GM18858 (cell line): ENCODE results near the gene MDH1.
"Not testable (repeated sequence)": the region's sequence is repeated elsewhere in the genome, so short reads cannot be mapped to it uniquely, and the experiment has no call there.

Experiments used
- ATAC-seq: cut with Tn5 transposase; IDR thresholded peaks from one replicate; pipeline ENCODE4 v1.9.1; 2021; ENCODE audit not compliant: unreplicated experiment

Gene MDH1

GRCh38 chr2:63587814-63588384, 864 bp upstream of the MDH1 start:
- no peak for ATAC-seq

- ATAC-seq = no peak
These were observed 590 bp downstream of the MDH1 start for GRCh38 chr2:63589148-63589958.

- peak; percentile 19 for ATAC-seq
These were observed 2.1 kb downstream of the MDH1 start for GRCh38 chr2:63590626-63591408.

GRCh38 chr2:63591566-63592175, 2.9 kb downstream of the MDH1 start:
- ATAC-seq = no peak

GRCh38 chr2:63594660-63595059, 5.9 kb downstream of the MDH1 start:
- no peak for ATAC-seq

GRCh38 chr2:63596401-63596883, 7.7 kb downstream of the MDH1 start:
- no peak for ATAC-seq

GRCh38 chr2:63598981-63599380, 10.2 kb downstream of the MDH1 start:
- ATAC-seq = no peak

- no peak for ATAC-seq
These were observed 12.2 kb downstream of the MDH1 start for GRCh38 chr2:63600881-63601460.

- no peak for ATAC-seq
These were observed 15.9 kb downstream of the MDH1 start for GRCh38 chr2:63604666-63605065.

GRCh38 chr2:63608865-63609264, 20.1 kb downstream of the MDH1 start:
- ATAC-seq = not testable (repeated sequence)

- no peak for ATAC-seq
These were observed 21.8 kb downstream of the MDH1 start for GRCh38 chr2:63610525-63610924.

GRCh38 chr2:63613391-63613901, 24.7 kb downstream of the MDH1 start:
- ATAC-seq = no peak

- ATAC-seq = no peak
These were observed 25.7 kb downstream of the MDH1 start for GRCh38 chr2:63614448-63614968.

- ATAC-seq = no peak
These were observed 26.5 kb downstream of the MDH1 start for GRCh38 chr2:63614983-63615945.

- no peak for ATAC-seq
These were observed 28.6 kb downstream of the MDH1 start for GRCh38 chr2:63617366-63617765.

GRCh38 chr2:63619328-63619727, 30.6 kb downstream of the MDH1 start:
- no peak for ATAC-seq

- no peak for ATAC-seq
These were observed 34.0 kb downstream of the MDH1 start for GRCh38 chr2:63622751-63623150.

- not testable (repeated sequence) for ATAC-seq
These were observed 35.0 kb downstream of the MDH1 start for GRCh38 chr2:63623763-63624162.

GRCh38 chr2:63627866-63628265, 39.1 kb downstream of the MDH1 start:
- ATAC-seq = no peak
